ENCODE results near the gene TEX14. TPM values are rescaled to one million over a fixed set of nuclear protein-coding genes. Genes with fewer than 3 reads are reported as not detected.
"Not testable (repeated sequence)": the region's sequence is repeated elsewhere in the genome, so short reads cannot be mapped to it uniquely, and the experiment has no call there.

TEX14 gene
- total RNA-seq, 1 experiment from 2014 or later, result not detected

- Histone ChIP-seq H3K79me2 (ENCODE audit: low read length) (no peaks in the 10 kb centered on the region), H3K9me3 (ENCODE audit: low read length) (no peaks in the 10 kb centered on the region), H3K36me3 (ENCODE audit: insufficient read depth, low read length) (no peaks in the 10 kb centered on the region), H2AFZ (ENCODE audit: low read length) (no peak overlapping the region), H3K4me1 (ENCODE audit: low read length) (peaks cover 10% of the 10 kb centered on the region), H4K20me1 (ENCODE audit: insufficient read depth, low read depth, low read length) (no peaks in the 10 kb centered on the region), H3K4me2 (ENCODE audit: low read depth, low read length, poor library complexity, severe bottlenecking) (no peak overlapping the region), H3K27me3 (ENCODE audit: low read length) (no peaks in the 10 kb centered on the region), H3K9ac (ENCODE audit: low read length) (no peak overlapping the region), H3K4me3 (ENCODE audit: low read length) (no peak overlapping the region), H3K27ac (ENCODE audit: low read length) (no peak overlapping the region), H3K9me2 (replicated peaks; ENCODE audit: insufficient read depth, low read length) (no peaks in the 10 kb centered on the region)
- no peak for DNase-seq
Observed at GRCh38 chr17:58667934-58668597, 23.8 kb downstream of the TEX14 start.

GRCh38 chr17:58666858-58667267, 25.0 kb downstream of the TEX14 start:
- H3K36me3 ChIP-seq (ENCODE audit: insufficient read depth, low read length), result no peaks in the 10 kb centered on the region
- H2AFZ ChIP-seq (ENCODE audit: low read length), result peak overlapping the region; percentile 99
- no peaks in the 10 kb centered on the region for H3K27me3 ChIP-seq (ENCODE audit: low read length)
- H3K9me3 ChIP-seq (ENCODE audit: low read length), result no peaks in the 10 kb centered on the region
- H3K4me2 ChIP-seq (ENCODE audit: low read depth, low read length, poor library complexity, severe bottlenecking), result peak overlapping the region; percentile 67
- no peaks in the 10 kb centered on the region for H4K20me1 ChIP-seq (ENCODE audit: insufficient read depth, low read depth, low read length)
- no peaks in the 10 kb centered on the region for H3K79me2 ChIP-seq (ENCODE audit: low read length)
- H3K9ac ChIP-seq (ENCODE audit: low read length), result peak overlapping the region; percentile 52; the same call in 1 of the 2 replicates
- no peak overlapping the region for H3K27ac ChIP-seq (ENCODE audit: low read length)
- no peaks in the 10 kb centered on the region for H3K9me2 ChIP-seq (replicated peaks; ENCODE audit: insufficient read depth, low read length)
- H3K4me1 ChIP-seq (ENCODE audit: low read length), result peaks cover 10% of the 10 kb centered on the region
- peak; percentile 85 for DNase-seq
- H3K4me3 ChIP-seq (ENCODE audit: low read length), result peak overlapping the region; percentile 52

GRCh38 chr17:58665946-58666857, 25.6 kb downstream of the TEX14 start:
- Histone ChIP-seq H3K4me1 (ENCODE audit: low read length) (peaks cover 10% of the 10 kb centered on the region), H3K79me2 (ENCODE audit: low read length) (no peaks in the 10 kb centered on the region), H3K4me2 (ENCODE audit: low read depth, low read length, poor library complexity, severe bottlenecking) (peak overlapping the region; percentile 67), H3K36me3 (ENCODE audit: insufficient read depth, low read length) (no peaks in the 10 kb centered on the region), H4K20me1 (ENCODE audit: insufficient read depth, low read depth, low read length) (no peaks in the 10 kb centered on the region), H2AFZ (ENCODE audit: low read length) (peak overlapping the region; percentile 99), H3K27ac (ENCODE audit: low read length) (no peak overlapping the region), H3K4me3 (ENCODE audit: low read length) (peak overlapping the region; percentile 52), H3K9me2 (replicated peaks; ENCODE audit: insufficient read depth, low read length) (no peaks in the 10 kb centered on the region), H3K9me3 (ENCODE audit: low read length) (no peaks in the 10 kb centered on the region), H3K9ac (ENCODE audit: low read length) (peak overlapping the region; percentile 52; the same call in 1 of the 2 replicates), H3K27me3 (ENCODE audit: low read length) (no peaks in the 10 kb centered on the region)
- no peak for DNase-seq

GRCh38 chr17:58664302-58664701, 27.5 kb downstream of the TEX14 start:
- no peak for DNase-seq
- Histone ChIP-seq H4K20me1 (ENCODE audit: insufficient read depth, low read depth, low read length) (no peaks in the 10 kb centered on the region), H3K27ac (ENCODE audit: low read length) (no peak overlapping the region), H3K4me2 (ENCODE audit: low read depth, low read length, poor library complexity, severe bottlenecking) (no peak overlapping the region), H3K4me1 (ENCODE audit: low read length) (peaks cover 13% of the 10 kb centered on the region), H3K9me2 (replicated peaks; ENCODE audit: insufficient read depth, low read length) (no peaks in the 10 kb centered on the region), H3K9me3 (ENCODE audit: low read length) (no peaks in the 10 kb centered on the region), H3K4me3 (ENCODE audit: low read length) (no peak overlapping the region), H3K27me3 (ENCODE audit: low read length) (no peaks in the 10 kb centered on the region), H3K36me3 (ENCODE audit: insufficient read depth, low read length) (no peaks in the 10 kb centered on the region), H3K9ac (ENCODE audit: low read length) (no peak overlapping the region), H3K79me2 (ENCODE audit: low read length) (no peaks in the 10 kb centered on the region), H2AFZ (ENCODE audit: low read length) (no peak overlapping the region)

DNA sequence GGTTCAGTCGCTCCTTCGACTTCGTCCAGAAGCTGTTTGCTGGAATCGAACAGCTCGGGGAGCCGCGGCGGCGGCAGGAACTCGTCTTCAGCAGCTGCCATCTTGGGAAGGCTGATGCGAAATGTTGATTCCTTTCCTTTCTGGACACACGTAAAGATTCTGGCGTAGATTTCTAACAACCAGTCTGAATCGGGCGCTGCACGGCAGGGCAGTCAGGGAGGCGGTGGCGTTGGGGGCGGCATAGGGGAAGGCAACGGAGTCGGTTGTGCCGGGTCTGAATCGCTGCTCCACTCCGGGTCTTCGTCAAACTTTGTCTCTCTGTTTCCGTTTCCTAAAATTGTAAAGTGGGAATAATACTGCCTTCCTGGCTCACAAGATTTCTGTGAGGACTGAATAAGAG, 30.3 kb downstream of the TEX14 start:
- no peak overlapping the region for H3K4me3 ChIP-seq (ENCODE audit: low read length)
- H3K4me2 ChIP-seq (ENCODE audit: low read depth, low read length, poor library complexity, severe bottlenecking), result no peak overlapping the region
- H3K9ac ChIP-seq (ENCODE audit: low read length), result no peak overlapping the region
- H3K36me3 ChIP-seq (ENCODE audit: insufficient read depth, low read length), result no peaks in the 10 kb centered on the region
- H3K79me2 ChIP-seq (ENCODE audit: low read length), result no peaks in the 10 kb centered on the region
- no peak overlapping the region for H3K27ac ChIP-seq (ENCODE audit: low read length)
- H3K4me1 ChIP-seq (ENCODE audit: low read length), result peaks cover 11% of the 10 kb centered on the region
- H3K9me2 ChIP-seq (replicated peaks; ENCODE audit: insufficient read depth, low read length), result no peaks in the 10 kb centered on the region
- DNase-seq, result no peak
- H3K9me3 ChIP-seq (ENCODE audit: low read length), result no peaks in the 10 kb centered on the region
- H3K27me3 ChIP-seq (ENCODE audit: low read length), result no peaks in the 10 kb centered on the region
- H2AFZ ChIP-seq (ENCODE audit: low read length), result no peak overlapping the region
- H4K20me1 ChIP-seq (ENCODE audit: insufficient read depth, low read depth, low read length), result no peaks in the 10 kb centered on the region

DNA sequence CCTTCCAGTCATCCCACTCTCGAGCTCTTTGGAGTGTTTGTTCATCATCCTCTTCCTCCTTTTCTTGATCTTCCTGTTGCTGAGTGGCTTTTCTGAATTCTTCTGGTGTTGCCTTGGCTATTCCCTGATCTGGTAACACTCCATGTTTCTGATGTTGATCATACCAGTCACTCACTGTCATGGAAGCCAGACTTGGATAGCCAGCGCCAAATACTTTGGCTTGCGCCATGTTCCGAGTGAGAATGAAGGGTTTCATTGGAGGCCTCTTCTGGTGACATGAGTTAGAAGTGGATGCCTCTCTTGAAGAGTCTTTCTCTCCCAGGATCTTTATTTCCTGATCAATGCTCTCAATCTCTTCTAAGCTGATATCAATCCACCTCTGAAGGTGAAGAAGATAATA, 31.2 kb downstream of the TEX14 start:
- Histone ChIP-seq H4K20me1 (ENCODE audit: insufficient read depth, low read depth, low read length) (no peaks in the 10 kb centered on the region), H3K4me3 (ENCODE audit: low read length) (no peak overlapping the region), H3K4me2 (ENCODE audit: low read depth, low read length, poor library complexity, severe bottlenecking) (no peak overlapping the region), H3K36me3 (ENCODE audit: insufficient read depth, low read length) (no peaks in the 10 kb centered on the region), H2AFZ (ENCODE audit: low read length) (no peak overlapping the region), H3K9ac (ENCODE audit: low read length) (no peak overlapping the region), H3K27ac (ENCODE audit: low read length) (no peak overlapping the region), H3K9me3 (ENCODE audit: low read length) (no peaks in the 10 kb centered on the region), H3K4me1 (ENCODE audit: low read length) (peaks cover 8% of the 10 kb centered on the region; the same call in 1 of the 2 replicates), H3K27me3 (ENCODE audit: low read length) (no peaks in the 10 kb centered on the region), H3K79me2 (ENCODE audit: low read length) (no peaks in the 10 kb centered on the region), H3K9me2 (replicated peaks; ENCODE audit: insufficient read depth, low read length) (no peaks in the 10 kb centered on the region)
- DNase-seq, result no peak

DNA sequence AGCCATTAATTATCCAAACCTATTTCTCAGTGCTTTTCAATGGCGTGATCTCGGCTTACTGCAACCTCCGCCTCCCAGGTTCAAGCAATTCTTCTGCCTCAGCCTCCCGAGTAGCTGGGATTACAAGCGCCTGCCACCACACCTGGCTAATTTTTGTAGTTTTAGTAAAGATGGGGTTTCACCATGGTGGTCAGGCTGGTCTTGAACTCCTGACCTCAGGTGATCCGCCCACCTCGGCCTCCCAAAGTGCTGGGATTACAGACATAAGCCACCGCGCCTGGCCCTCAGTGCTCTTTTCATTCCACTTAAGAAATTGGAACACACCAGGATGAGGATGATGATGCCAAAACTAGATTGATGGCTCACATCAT, 32.1 kb downstream of the TEX14 start:
- peak overlapping the region; percentile 20; the same call in 1 of the 2 replicates for H3K4me3 ChIP-seq (ENCODE audit: low read length)
- H4K20me1 ChIP-seq (ENCODE audit: insufficient read depth, low read depth, low read length), result not testable (repeated sequence)

More for the DNA sequence above, 32.1 kb downstream of the TEX14 start:
- not testable (repeated sequence) for H3K27ac ChIP-seq (ENCODE audit: low read length); H3K79me2 ChIP-seq (ENCODE audit: low read length); H3K36me3 ChIP-seq (ENCODE audit: insufficient read depth, low read length); H2AFZ ChIP-seq (ENCODE audit: low read length); H3K4me1 ChIP-seq (ENCODE audit: low read length); H3K9me2 ChIP-seq (replicated peaks; ENCODE audit: insufficient read depth, low read length); H3K27me3 ChIP-seq (ENCODE audit: low read length); H3K9me3 ChIP-seq (ENCODE audit: low read length); DNase-seq
- H3K4me2 ChIP-seq (ENCODE audit: low read depth, low read length, poor library complexity, severe bottlenecking), result peak overlapping the region; percentile 55
- peak overlapping the region; percentile 52; the same call in 1 of the 2 replicates for H3K9ac ChIP-seq (ENCODE audit: low read length)
